Measurements from ENCODE around the gene C1orf216.
"Not testable (repeated sequence)": the region's sequence is repeated elsewhere in the genome, so short reads cannot be mapped to it uniquely, and the experiment has no call there.

Gene C1orf216

GRCh38 chr1:35717911-35718476, 690 bp downstream of the C1orf216 start:
- TF ChIP-seq CTCF (IDR thresholded peaks at IDR 0.05; ENCODE audit: low read depth, low read length) = no peak
- DNase-seq (ENCODE audit: low read depth in 2 of 2) = peak; percentile 77 to 79
- H3K4me3 ChIP-seq (replicated peaks in 1 of 2; ENCODE audit: low read depth in 2 of 2, low read length in 2 of 2) = peak overlapping the region; percentile 84 to 87

GRCh38 chr1:35715568-35716002, 3.1 kb downstream of the C1orf216 start:
- TF ChIP-seq CTCF (IDR thresholded peaks at IDR 0.05; ENCODE audit: low read depth, low read length) = peak; percentile 87
- no peak overlapping the region for H3K4me3 ChIP-seq (replicated peaks in 1 of 2; ENCODE audit: low read depth in 2 of 2, low read length in 2 of 2)
- DNase-seq (ENCODE audit: low read depth in 2 of 2) = peak; percentile 78 to 82

GRCh38 chr1:35714921-35715567, 3.6 kb downstream of the C1orf216 start:
- H3K4me3 ChIP-seq (replicated peaks in 1 of 2; ENCODE audit: low read depth in 2 of 2, low read length in 2 of 2) = no peak overlapping the region
- no peak for DNase-seq (ENCODE audit: low read depth in 2 of 2)

GRCh38 chr1:35711098-35711497, 7.6 kb downstream of the C1orf216 start:
- DNase-seq (ENCODE audit: low read depth in 2 of 2); H3K4me3 ChIP-seq (replicated peaks in 1 of 2; ENCODE audit: low read depth in 2 of 2, low read length in 2 of 2): not testable (repeated sequence)

More at GRCh38 chr1:35714921-35715567, 3.6 kb downstream of the C1orf216 start:
- TF ChIP-seq CTCF (IDR thresholded peaks at IDR 0.05; ENCODE audit: low read depth, low read length) = no peak

GRCh38 chr1:35708952-35709351, 9.7 kb downstream of the C1orf216 start:
- no peak overlapping the region for H3K4me3 ChIP-seq (replicated peaks in 1 of 2; ENCODE audit: low read depth in 2 of 2, low read length in 2 of 2)
- no peak for TF ChIP-seq CTCF (IDR thresholded peaks at IDR 0.05; ENCODE audit: low read depth, low read length)
- no peak for DNase-seq (ENCODE audit: low read depth in 2 of 2)

GRCh38 chr1:35708441-35708921, 10.2 kb downstream of the C1orf216 start:
- no peak for DNase-seq (ENCODE audit: low read depth in 2 of 2)
- no peak for TF ChIP-seq CTCF (IDR thresholded peaks at IDR 0.05; ENCODE audit: low read depth, low read length)
- H3K4me3 ChIP-seq (replicated peaks in 1 of 2; ENCODE audit: low read depth in 2 of 2, low read length in 2 of 2) = peak overlapping the region; percentile 39 to 43

- DNase-seq (ENCODE audit: low read depth in 2 of 2) = no peak
- H3K4me3 ChIP-seq (replicated peaks in 1 of 2; ENCODE audit: low read depth in 2 of 2, low read length in 2 of 2) = peak overlapping the region; percentile 40 to 43
- TF ChIP-seq CTCF (IDR thresholded peaks at IDR 0.05; ENCODE audit: low read depth, low read length) = no peak
These were observed 10.9 kb downstream of the C1orf216 start for GRCh38 chr1:35707601-35708440.
